Stimulated activated CD4-positive, alpha-beta T cell treated with anti-CD3 and anti-CD28 coated beads, Interleukin-1b, Interleukin-23, amount 100 ng/mL, for 1 hour (primary cell): ENCODE results near the gene ARID3B.

Experiments used
- DNase-seq, 2 donors: peaks; one replicate each; pipeline ENCODE4 v3.0.0-alpha.2; 2020; ENCODE audit warnings: low read depth in 2 of 2

ARID3B gene

DNA sequence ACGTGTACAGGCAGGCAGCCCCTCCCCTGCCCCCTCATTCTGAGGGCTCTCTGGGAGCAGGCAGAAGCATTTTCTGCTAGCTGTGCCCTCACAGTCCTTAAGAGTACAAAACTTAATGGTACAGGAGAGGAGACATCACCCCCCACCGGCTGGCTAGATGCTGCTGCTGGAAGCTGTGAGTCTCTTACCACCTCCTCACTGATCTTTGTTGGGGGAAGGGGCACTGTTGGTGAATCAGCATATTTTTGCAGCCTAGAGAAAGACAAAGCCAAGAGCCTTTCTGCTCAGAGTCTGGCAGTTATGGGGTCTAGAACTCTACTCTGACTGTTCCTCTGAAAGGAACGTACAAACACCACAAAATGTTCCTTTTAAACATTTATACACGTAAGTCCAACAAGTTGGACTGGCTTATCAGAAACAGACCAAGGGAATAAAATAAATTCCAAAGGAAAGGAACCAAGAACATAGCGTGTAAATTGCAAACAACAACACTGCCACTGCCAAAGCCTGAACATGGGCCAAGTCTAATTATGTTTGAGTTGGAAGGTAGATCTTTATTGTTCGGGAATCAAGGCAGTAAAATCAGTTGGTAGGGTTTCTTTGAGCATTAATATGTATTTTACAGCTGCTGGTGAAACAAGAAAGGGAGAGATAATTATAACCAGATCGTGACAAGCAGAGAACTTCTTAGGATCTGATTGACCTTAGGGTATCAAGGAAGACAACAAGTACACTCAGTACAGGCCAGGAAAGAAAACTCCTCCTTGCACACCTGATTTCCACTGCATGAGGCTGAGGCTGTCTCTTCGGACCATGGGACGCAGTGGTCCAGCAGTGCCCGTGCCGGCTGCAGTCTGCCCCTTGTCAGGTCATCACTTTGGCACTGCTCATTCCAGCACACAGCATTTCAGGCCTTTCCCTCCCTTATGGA, 102.0 kb downstream of the ARID3B start:
- DNase-seq, result no peak

DNA sequence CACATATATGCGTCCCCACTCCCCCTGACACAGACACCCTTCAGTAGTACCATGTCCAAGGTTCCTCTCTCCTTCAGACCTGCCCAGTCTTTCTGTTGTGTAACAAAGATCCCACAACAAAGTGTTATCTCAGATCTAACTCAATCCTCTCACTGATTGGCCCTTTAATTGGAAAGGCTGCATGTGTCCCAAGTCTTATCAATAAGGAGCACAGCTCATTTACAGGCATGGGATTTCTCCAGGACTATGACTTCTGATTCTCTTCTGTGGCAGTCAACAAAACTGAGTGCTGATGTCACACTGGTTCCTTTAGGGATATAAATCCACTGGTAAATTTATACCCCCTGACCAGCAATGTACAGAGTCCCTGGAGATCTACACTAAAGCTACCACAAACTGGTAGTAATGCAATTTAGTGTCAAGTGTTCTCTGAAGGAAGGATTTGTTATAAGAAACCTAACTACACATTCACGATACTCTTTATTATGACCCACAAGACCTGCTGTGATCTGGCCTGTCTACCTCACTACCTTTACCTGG, 102.7 kb downstream of the ARID3B start:
- DNase-seq, result no peak

DNA sequence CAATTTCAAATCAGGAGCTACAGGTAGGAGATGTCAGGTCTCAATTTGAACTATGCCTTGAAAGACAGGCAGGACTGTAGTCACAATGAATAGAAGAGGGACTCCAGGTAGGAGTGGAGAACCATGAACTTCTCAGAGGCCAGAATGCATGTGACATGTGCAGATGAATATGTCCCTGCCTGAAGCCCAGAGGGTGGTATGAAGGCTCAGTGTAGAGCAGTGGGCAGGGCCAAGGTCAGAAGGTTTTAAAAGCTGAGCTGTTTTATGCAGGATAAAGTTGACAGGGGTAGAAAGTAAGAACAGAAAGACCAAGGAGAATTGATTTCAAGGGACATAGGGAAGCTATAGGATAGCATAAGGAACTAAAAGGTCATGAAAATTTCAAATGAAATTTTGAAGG, 105.5 kb downstream of the ARID3B start:
- no peak for DNase-seq
